Kidney tubule cell (primary cell): ENCODE results near the gene SYNPR.
A peak's percentile ranks its signal among the peaks of the same experiment; 100 is the strongest.

Experiments used
- DNase-seq: peaks from one replicate; pipeline ENCODE4 v3.0.0-alpha.2; 2018; ENCODE audit warnings: low spot score

SYNPR gene

GRCh38 chr3:63555767-63556166, 277.7 kb downstream of the SYNPR start:
- DNase-seq = no peak

- no peak for DNase-seq
Observed at GRCh38 chr3:63556401-63556800, 278.3 kb downstream of the SYNPR start.

GRCh38 chr3:63557912-63558311, 279.8 kb downstream of the SYNPR start:
- no peak for DNase-seq

GRCh38 chr3:63559884-63560283, 281.8 kb downstream of the SYNPR start:
- DNase-seq = no peak

- DNase-seq = no peak
Observed at GRCh38 chr3:63561879-63562278, 283.8 kb downstream of the SYNPR start.

- no peak for DNase-seq
Observed at GRCh38 chr3:63562323-63562722, 284.2 kb downstream of the SYNPR start.

- no peak for DNase-seq
Observed at GRCh38 chr3:63563572-63563971, 285.5 kb downstream of the SYNPR start.

GRCh38 chr3:63565220-63565619, 287.1 kb downstream of the SYNPR start:
- no peak for DNase-seq

GRCh38 chr3:63571682-63572081, 293.6 kb downstream of the SYNPR start:
- no peak for DNase-seq

GRCh38 chr3:63576846-63577245, 298.7 kb downstream of the SYNPR start:
- peak; percentile 15 for DNase-seq

GRCh38 chr3:63578858-63579257, 300.8 kb downstream of the SYNPR start:
- DNase-seq = no peak

GRCh38 chr3:63580151-63580550, 302.0 kb downstream of the SYNPR start:
- no peak for DNase-seq

GRCh38 chr3:63582943-63583500, 304.9 kb downstream of the SYNPR start:
- DNase-seq = peak; percentile 51

- no peak for DNase-seq
Observed at GRCh38 chr3:63584681-63585080, 306.6 kb downstream of the SYNPR start.

GRCh38 chr3:63585927-63586326, 307.8 kb downstream of the SYNPR start:
- no peak for DNase-seq

- no peak for DNase-seq
Observed at GRCh38 chr3:63588895-63589294, 310.8 kb downstream of the SYNPR start.

- DNase-seq = no peak
Observed at GRCh38 chr3:63593779-63594178, 315.7 kb downstream of the SYNPR start.

GRCh38 chr3:63595221-63595620, 317.1 kb downstream of the SYNPR start:
- no peak for DNase-seq

GRCh38 chr3:63597019-63597418, 318.9 kb downstream of the SYNPR start:
- DNase-seq = no peak

GRCh38 chr3:63607716-63608115, 329.6 kb downstream of the SYNPR start:
- DNase-seq = no peak

- DNase-seq = no peak
Observed at GRCh38 chr3:63609408-63609807, 331.3 kb downstream of the SYNPR start.

GRCh38 chr3:63609834-63610233, 331.7 kb downstream of the SYNPR start:
- no peak for DNase-seq

- no peak for DNase-seq
Observed at GRCh38 chr3:63611382-63611781, 333.3 kb downstream of the SYNPR start.

GRCh38 chr3:63613561-63613960, 335.5 kb downstream of the SYNPR start:
- peak; percentile 14 for DNase-seq

GRCh38 chr3:63617391-63617790, 339.3 kb downstream of the SYNPR start:
- no peak for DNase-seq
